Tongue (tissue), 2 donors: ENCODE results near the gene ZC3H6. TPM values are rescaled to one million over a fixed set of nuclear protein-coding genes. Genes with fewer than 3 reads are reported as not detected.

ENCODE experiments used
- DNase-seq: peaks from one replicate; pipeline ENCODE4 v3.0.0-alpha.2; 2015
- total RNA-seq: library from RNA; depleted of rRNA; stranded (reverse); fragments of >200 nt; gene quantifications from one replicate; pipeline ENCODE4 v1.2.3, GENCODE V29; 2014

The ZC3H6 gene, protein sequence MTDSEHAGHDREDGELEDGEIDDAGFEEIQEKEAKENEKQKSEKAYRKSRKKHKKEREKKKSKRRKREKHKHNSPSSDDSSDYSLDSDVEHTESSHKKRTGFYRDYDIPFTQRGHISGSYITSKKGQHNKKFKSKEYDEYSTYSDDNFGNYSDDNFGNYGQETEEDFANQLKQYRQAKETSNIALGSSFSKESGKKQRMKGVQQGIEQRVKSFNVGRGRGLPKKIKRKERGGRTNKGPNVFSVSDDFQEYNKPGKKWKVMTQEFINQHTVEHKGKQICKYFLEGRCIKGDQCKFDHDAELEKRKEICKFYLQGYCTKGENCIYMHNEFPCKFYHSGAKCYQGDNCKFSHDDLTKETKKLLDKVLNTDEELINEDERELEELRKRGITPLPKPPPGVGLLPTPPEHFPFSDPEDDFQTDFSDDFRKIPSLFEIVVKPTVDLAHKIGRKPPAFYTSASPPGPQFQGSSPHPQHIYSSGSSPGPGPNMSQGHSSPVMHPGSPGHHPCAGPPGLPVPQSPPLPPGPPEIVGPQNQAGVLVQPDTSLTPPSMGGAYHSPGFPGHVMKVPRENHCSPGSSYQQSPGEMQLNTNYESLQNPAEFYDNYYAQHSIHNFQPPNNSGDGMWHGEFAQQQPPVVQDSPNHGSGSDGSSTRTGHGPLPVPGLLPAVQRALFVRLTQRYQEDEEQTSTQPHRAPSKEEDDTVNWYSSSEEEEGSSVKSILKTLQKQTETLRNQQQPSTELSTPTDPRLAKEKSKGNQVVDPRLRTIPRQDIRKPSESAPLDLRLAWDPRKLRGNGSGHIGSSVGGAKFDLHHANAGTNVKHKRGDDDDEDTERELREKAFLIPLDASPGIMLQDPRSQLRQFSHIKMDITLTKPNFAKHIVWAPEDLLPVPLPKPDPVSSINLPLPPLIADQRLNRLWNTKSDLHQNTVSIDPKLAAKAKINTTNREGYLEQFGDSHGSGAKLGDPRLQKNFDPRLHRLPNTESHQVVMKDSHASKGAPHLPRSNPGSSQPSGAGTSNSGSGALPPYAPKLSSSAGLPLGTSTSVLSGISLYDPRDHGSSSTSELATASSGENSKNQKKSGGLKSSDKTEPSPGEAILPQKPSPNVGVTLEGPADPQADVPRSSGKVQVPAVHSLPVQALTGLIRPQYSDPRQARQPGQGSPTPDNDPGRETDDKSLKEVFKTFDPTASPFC
- 10.8 TPM for total RNA-seq

DNA sequence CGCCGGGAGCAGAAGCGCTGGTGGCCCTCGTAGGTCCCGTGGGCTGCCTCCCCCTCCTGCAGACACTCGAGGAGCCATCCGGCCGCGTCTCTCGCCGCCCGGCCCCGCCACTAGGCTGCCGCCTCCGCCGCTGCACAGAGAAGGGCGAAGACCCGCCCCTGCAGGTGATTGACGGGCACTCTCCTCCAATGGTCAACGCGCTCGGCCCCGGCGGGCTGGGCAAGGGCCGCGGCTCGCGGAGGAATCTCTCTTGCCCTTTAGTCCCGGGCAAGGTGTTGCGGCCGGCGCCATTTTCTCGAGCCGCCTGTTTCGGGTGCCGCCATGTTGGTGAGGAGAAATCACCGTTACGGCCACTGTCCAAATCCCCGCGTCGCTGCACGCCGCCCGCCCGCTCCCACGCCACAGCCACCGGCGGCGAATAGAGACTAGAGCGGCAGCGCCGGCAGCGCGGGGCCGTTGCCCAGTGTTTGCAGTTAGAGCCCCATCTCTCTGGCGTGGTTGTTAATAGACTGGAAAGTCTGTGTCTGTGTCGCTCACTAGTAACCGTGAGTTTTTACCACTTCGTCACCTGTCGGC is at the start of gene ZC3H6:
Gene ZC3H6, plus strand, starts transcription at position 287 of the 576 bp plus-strand sequence. CDS start 398 bp downstream, outside the sequence.
- peak; percentile 99 for DNase-seq

DNA sequence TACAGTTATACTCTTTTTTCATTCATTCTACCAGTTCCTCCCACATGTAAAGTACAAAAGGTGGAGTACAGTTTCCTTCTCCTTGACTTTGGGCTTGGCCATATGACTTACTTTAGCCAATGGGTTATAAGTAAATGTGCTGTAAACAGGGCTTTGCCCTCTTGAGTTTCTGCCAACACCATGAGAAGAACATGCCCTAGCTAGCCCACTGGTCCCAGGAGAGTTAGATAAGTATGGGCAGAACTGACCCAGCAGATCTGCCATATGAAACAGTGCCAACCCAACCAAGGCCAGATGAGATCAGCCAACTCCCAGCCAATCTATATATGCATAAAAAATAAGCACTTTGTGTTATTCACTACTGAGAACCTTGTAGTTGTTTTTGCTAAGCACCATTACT is 46.0 kb upstream of the ZC3H6 start:
- no peak for DNase-seq

DNA sequence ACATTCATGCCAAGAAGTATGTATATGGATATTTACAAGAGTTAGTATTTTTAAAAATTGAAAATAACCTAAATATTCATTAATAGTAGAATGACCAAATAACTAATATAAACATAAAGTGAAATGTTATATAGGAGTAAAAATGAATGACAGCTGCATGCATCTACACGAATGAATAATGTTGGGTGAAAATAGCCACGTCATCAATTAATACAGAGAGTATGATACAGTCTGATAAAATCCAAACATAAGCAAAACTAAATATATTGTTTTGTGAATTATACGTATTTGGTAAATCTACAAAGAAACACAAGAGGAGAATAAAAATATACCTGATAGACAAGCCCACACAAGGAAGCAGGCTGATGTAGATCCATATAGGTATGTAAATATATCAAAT is 45.0 kb upstream of the ZC3H6 start:
- no peak for DNase-seq

DNA sequence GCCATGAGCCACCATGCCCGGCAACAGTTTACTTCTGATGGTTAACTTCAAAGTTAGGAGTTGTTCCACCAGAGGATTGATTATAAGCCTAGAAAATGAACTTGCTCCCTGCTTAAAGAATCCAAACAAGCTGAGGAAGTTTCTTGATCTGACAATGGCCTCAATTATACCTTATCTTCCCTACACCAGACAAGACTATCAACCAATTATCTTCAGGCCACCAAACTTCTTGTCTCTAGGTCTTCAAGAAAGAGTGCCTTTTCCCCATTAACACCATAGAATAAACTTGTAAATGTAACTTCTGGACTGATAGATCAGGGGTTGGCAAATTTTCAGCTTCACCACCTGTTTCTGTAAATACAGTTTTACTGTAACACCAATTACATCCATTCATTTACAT is 35.5 kb upstream of the ZC3H6 start:
- no peak for DNase-seq

DNA sequence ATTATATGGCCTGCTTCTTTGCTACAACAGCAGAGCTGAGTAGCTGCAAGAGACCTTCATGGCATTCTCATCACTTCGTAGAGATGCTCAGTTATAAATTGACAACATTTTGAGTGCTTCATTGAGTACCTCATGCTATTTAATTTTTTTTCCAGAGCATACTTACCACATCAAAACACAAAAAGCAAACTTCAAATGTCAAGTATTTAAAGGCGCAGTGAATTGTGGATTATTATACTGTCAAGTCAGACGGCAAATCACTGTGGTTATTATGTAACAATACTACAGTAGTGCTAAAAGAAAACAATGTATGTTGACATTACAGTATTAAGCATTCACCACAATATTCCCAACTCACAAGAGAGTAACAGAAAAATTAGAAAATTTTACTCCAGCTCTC is 33.0 kb upstream of the ZC3H6 start:
- DNase-seq: no peak

DNA sequence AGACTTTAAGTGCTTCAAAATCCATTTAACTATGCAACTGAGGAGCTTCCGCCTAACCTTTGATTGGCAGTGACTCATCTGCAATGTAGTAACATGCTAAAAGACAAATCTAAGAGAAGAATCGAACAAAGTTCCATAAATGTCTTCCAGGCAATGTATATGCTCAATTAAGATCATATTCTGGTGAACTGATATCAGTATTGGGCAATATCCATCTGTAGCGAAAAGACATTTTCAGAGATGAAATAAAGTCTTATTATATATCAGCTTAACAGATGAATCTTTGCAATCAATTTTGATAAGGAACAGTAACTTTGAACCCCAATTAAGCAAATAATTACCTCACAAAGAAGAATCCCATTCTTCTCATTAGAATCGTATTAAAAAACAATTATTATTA is 32.2 kb upstream of the ZC3H6 start:
- DNase-seq: no peak

DNA sequence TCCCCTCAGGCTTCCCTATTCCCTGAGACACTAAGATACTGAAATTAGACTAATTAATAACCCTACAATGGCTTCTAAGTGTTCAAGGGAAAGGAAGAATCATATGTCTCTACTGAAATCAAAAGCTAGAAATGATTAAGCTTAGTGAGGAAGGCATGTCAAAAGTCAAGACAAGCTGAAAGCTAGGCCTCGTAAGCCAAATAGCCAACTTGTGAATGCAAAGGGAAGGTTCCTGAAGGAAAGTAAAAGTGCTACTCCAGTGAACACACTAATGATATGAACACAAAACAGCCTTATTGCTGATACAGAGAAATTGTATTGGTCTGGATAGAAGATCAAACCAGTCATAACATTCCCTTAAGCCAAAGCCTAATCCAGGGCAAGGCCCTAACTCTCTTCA is 30.5 kb upstream of the ZC3H6 start:
- DNase-seq: no peak

DNA sequence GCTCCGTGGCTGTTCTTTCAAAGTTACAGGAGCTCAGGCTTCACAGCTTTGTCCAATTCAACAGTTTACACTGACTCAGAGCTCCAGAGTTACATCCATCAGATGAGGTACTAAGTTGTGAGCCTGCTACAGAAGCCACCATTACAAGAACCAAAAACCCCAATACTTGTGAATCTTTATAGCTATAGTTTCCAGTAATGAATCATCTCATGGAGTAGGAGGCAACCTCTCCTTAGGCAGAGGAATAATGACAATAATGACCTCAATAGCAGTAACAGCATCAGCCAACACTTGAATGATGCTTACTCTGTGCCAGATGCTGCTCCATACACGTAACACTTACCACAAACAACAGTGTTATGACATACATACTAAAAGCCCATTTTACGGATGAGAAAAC is 24.1 kb upstream of the ZC3H6 start:
- no peak for DNase-seq

DNA sequence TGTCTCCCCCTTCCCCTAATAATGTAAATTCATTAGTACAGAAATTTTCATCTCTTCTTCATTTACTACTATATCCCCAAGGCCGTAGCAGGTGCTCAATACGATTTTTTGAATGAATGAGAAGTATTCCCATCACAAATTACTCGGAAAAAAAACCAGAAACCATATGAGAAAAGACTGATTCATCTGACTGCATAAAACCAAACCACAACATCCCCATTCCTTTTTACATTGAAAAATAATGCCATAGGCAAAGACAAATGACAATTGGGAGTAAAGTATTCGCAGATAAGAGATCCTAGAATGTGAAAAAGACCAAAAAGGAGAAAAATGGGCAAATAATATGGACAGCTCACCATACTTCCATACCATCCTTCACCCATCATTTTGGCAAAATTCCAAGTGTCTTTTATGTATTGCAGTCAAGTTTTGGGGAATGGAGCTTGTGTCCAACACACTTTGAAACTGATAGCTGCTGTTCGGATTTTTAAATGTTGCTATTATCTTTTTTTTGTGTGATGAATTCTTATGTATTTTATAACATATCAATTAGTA is 22.1 kb upstream of the ZC3H6 start:
- DNase-seq: no peak

DNA sequence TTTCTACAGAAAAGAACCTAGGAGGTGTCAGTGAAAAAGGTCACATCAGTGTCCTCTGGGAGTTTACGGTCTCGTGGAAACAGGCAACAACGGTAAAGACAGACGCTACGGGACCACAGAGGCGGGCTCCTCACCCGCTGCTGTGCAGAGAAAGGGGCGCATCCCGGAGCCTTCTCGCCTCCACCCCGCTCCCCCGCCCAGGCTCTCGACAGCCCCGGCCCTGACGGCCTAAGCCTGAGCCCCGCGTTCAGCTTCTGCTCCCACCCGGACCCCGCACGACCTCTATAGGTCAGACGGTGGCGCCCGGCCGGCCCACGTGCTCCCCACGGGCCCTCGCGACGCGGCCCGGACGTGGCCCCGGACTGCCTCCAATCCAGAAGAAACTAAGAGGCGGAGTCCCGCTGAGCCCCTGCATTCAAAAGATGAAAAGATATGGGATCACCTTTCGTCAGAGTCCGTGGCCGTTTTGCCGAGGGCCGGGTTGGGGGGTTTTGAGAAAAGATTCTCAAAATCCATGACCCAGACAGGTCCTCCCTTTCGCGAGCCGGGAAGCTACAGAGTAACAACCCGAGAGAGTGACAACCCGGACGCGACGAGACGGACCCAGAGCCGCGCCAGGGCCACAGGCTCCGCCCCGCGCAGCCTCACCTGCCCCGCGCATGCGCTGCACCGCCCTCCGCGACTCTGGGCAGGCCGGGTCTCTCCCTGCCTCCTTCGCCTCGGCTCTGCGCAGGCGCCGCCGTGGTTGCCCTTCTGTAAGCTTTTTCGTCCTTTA is 20.7 kb upstream of the ZC3H6 start, which contains the start of gene ZC3H8:
Gene ZC3H8, minus strand, starts transcription at position 577 of the 775 bp plus-strand sequence. Its CDS starts 61 bp downstream, at position 516.
- peak; percentile 97 for DNase-seq

DNA sequence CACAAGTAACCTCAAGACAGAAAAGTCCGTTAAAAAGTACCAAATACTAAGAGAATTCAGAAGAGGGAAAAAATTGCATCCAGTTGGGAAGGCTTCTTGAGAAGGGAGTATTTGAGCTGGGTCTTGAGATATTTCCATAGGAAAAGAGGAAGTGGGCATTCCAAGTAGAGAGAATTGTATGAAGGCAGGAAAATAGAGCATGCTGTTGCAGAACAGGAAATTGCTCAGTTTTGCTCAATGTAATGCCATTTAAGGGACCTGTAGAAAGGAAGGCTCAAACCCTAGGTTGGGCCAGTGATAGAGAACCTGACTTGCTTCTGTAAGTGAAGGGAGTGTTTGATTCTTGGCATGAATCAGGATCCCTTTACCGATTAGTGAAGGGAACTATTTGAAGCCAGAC is 19.5 kb upstream of the ZC3H6 start:
- DNase-seq: no peak

DNA sequence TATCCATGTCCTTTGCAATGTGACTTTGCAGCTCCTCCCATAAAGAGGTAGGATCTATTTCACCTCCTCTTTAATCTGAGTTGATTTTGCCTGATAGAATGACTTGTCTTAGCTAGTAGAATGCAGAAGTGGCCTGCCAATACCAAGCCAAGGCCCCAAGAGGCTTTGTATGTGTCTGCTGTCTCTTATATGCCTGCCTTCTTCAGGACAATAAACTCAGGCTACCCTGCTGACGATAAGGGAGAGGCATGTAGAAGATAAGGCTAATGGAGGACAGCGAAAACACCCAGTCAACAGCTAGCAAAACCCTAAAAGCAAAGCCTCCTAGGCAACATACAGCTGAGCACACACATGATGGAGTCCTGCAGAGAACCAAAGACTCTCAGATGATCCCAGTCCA is 18.7 kb upstream of the ZC3H6 start:
- DNase-seq: no peak

DNA sequence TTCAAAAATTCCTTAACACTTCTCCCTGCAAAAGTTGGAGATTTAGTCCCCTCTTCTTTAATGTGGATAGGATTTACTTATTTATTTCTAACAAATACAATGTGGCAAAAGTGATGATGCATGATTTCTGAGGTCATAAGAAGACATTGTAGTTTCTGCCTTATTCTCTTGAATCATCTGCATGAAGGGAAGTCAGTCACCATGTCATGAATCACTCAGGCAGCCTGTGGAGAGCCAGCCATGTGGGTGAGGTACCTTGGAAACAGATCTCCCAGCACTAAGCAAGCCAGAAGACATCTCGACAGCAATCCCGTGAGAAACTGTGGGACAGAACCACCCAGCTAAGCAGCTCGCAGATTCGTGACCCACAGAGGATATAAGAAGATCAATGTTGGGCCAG is 17.8 kb upstream of the ZC3H6 start:
- DNase-seq: no peak

DNA sequence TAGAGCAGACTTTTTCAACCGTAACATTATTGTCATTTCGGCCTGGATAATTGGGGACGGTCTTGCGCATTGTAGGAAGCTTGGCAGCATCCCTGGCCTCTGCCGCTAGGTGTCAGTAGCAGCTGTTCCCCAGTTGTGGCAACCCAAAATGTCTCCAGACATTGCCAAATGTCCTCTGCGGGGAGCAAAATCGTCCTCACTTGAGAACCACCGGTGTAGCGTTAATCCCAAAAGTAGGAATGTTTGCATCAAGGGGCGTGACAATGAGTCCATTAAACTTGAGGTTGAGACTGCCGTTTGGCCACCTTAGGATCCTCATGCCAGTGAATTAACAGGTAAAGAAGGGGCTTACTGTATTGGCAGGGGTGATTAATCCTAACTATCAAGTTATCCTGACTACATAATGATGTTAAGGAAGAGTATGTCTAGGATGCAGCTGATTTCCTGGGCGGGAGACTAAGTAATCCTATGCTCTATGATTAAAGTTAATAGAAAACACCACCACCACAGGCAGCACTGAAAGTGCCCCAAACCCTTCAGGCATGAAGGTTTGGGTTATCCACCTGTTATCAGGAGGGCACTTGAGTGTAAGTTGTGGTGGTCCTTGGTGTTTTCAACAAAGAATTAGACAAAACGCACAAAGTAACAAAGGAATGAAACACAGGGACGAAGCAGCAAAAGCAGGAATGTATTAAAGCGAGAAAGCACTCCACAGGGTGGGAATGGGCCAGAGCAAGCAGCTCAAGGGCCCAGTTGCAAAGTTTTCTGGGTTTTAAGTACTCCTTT is 15.7 kb upstream of the ZC3H6 start:
- peak; percentile 91 for DNase-seq

DNA sequence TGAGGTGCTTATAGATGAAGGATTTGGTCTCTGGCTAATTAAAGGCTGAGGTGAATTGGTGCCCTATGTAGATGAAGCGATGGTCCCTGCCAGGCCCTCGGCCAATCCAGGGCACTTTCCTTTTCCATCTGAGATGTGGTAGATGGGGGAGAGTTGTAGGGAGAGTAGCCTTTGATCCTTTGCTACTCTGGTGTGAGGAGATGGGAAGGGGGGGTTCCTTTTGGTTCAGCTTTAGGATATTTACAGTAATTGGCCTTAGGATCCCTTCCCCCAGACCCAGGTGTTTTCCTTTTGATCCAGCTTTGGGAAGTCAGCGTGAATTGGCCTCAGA is 15.1 kb upstream of the ZC3H6 start:
- no peak for DNase-seq

DNA sequence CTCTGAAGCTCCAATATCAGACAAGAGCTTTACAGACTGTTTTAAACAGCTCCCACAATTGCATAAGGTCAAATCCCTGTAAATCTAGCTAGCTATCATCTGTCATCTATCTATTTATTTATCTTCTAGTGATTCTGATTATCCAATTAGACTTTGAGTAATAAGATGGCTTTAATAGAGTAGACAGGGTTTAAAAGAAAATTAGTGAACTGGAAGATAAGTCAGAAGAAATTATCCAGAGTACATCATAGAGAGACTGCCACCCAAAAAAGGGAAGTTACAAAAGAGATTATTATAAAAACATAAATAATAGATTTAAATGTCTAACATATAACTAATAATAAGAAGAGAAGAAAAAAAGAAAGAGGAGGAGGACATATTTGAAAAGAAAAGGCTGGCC is 12.5 kb upstream of the ZC3H6 start:
- DNase-seq: no peak

DNA sequence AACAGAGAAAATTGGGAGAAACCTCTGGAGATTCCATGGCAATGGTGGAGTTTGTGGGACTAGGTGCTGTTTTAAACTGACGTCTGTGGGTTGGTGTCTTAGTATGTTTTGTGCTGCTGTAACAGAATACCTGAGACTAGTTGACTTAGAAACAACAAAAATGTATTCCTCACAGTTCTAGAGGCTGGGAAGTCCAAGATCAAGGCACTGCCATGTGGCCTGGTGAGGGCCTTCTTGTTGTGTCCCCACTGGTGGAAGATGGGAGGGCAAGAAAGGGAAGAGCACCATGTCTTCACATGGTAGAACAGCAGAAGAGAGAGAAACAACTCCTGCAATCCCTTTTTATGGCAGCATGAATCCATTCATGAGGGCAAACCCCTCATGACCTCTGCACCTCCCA is 6.8 kb upstream of the ZC3H6 start:
- no peak for DNase-seq

DNA sequence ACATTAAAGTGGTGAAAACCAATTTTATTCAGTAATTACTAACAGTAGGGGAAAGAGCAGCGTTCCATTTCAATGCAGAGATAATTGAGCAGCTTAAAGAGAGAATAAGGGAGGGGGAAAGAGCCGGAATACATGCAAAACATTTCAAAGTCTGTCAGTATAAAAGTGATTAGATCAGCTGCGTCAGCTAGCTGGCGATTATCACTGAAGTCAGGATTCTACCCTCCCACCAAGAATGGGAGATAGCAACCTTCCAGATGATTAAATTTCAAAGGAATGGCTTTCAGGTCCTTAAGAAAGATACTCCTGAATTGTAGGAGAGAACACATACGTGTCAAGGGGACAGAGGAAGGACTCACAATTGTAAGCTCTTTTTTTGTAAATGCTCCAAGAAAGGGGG is 2.7 kb upstream of the ZC3H6 start:
- DNase-seq: no peak

DNA sequence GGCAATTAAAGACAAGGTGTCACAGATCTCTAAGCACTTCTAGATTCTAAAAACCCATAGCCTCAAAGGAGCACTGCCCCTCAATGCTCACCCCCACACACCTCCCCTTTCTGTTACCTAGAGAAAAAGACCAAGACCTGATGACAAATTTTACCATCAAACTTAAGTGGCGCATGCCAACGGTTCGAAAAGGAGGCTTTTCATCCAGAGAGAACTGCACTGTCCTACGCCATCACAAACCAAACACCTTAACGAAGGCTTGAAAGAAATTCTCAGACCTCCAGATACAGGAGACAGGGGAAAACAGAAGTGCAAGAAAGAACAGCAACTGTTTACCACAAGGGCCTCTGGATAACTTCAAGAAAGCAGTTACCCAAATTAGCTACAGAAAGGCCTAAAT is 2.0 kb upstream of the ZC3H6 start:
- no peak for DNase-seq
